ENCODE data around the gene DIAPH3.

DIAPH3 gene

DNA sequence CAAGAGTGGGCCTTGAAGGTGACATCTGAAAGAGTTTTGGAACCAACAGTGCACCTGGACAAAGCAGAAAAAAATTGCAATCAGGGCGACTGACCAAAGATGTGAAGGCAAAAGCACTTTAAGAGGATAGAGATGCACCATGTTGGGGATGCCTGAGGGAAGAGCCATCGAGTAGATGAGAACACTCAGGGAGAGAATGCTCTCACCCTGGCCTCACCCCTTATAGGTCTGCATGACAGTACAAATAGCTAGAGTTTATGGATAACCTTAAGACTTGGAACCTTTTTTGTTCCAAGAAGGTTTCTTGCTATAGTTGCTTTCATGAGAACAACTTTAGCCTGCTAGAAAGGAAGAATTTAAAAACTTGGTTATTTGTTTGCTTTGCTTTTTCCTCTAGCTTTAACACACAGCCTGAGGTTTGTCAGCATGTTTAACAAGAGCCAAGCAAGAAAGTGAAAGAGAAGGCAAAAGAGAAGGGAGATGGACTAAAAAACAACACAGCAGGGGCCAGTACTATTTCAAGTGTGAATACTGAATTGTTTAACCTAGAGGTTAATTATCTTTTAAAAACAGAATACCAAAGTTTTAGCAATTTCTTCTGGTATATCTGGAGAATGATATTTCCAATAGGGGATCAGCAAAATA is 418.9 kb downstream of the DIAPH3 start:
- no peak for DNase-seq (ENCODE audit: low spot score)
- in situ Hi-C loops (cut with MboI; ENCODE audit: low pct_unique_long_range_greater_than_20kb, low sequenced_read_pairs, unreplicated experiment), result no loop called here
- TF ChIP-seq, protein P1, sequence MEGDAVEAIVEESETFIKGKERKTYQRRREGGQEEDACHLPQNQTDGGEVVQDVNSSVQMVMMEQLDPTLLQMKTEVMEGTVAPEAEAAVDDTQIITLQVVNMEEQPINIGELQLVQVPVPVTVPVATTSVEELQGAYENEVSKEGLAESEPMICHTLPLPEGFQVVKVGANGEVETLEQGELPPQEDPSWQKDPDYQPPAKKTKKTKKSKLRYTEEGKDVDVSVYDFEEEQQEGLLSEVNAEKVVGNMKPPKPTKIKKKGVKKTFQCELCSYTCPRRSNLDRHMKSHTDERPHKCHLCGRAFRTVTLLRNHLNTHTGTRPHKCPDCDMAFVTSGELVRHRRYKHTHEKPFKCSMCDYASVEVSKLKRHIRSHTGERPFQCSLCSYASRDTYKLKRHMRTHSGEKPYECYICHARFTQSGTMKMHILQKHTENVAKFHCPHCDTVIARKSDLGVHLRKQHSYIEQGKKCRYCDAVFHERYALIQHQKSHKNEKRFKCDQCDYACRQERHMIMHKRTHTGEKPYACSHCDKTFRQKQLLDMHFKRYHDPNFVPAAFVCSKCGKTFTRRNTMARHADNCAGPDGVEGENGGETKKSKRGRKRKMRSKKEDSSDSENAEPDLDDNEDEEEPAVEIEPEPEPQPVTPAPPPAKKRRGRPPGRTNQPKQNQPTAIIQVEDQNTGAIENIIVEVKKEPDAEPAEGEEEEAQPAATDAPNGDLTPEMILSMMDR (IDR thresholded peaks at IDR 0.05; ENCODE audit: extremely low read depth, insufficient read depth, missing control alignments), result no peak

DNA sequence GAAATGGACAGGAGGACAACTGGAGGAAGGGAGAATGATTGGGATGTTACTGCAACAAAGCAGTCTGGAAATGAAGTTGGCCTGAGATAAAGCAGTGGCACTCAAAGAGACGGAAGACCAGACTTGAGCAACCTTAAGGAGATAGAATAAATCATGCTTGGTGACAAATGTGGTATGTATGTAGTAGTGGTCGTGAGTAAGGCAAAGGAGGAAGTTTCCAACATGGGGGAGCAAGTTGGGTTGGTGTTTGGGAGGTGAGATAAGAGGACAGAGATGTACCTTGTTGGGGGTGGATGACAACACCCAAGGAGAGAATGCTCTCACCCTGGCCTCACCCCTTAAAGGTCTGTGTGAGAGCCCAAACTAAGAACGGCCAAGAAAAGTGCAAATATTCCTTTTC is 420.5 kb downstream of the DIAPH3 start:
- DNase-seq (ENCODE audit: low spot score), result no peak
- in situ Hi-C loops (cut with MboI; ENCODE audit: low pct_unique_long_range_greater_than_20kb, low sequenced_read_pairs, unreplicated experiment), result no loop called here
- TF ChIP-seq, protein P1 (IDR thresholded peaks at IDR 0.05; ENCODE audit: extremely low read depth, insufficient read depth, missing control alignments), result no peak

DNA sequence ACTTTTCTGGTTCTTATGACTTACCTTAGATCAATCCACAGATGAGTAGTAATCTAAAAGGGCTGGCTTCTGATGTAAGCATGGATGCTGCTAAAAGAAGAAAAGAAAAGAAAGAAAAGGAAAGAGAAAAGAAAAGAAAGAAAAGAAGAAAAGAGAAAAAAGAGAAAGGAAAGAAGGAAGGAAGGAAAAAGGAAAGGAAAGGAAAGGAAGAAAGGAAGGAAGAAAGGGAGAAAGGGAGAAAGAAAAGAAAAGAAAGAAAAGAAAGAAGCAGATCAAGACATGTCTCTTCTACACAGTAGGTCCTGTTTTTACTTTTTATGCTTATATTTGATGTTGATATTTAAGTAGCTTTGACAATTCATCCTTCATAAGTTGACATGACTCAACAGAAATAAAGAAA is 421.3 kb downstream of the DIAPH3 start:
- no peak for DNase-seq (ENCODE audit: low spot score)
- in situ Hi-C loops (cut with MboI; ENCODE audit: low pct_unique_long_range_greater_than_20kb, low sequenced_read_pairs, unreplicated experiment), result no loop called here
- TF ChIP-seq, protein P1 (IDR thresholded peaks at IDR 0.05; ENCODE audit: extremely low read depth, insufficient read depth, missing control alignments), result no peak

DNA sequence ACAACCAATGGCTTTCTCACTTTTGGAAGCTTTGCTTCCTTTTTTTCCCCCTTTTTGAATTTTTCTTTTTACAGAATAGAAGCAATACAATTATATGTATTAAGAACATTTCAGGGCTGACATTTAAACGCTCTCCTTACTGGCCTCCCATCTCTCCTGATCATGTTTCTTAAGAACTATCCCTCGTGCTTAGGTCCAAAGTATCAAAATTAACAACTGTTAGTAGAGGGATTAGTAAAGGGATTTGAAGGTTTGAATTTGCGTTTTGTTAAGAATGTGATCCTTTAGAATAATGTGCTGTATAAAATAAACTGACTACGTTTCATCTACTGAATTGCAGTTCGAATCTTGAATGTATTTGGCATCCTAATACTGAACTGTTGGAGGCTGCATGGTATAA is 424.8 kb downstream of the DIAPH3 start:
- in situ Hi-C loops (cut with MboI; ENCODE audit: low pct_unique_long_range_greater_than_20kb, low sequenced_read_pairs, unreplicated experiment), result no loop called here
- TF ChIP-seq, protein P1 (IDR thresholded peaks at IDR 0.05; ENCODE audit: extremely low read depth, insufficient read depth, missing control alignments), result no peak
- no peak for DNase-seq (ENCODE audit: low spot score)

DNA sequence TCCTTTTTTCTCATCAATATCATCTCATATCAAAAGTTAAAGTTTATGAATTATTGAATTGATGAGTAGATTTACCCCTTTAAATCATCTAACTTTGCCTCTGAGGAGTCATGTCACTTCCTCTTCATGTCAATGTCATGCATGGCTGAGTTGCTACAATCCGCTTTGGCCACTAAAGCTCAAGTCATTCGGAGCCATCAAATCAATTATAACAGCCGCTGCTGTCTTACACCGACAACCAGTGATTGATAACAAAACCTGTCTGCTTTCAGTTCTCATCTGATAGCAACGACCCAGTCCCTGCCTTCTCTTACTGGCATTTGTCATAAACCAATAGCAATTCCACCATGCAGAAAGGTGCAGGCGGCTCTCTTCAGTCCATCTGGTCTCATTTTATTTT is 429.3 kb downstream of the DIAPH3 start:
- peak; percentile 65 for DNase-seq (ENCODE audit: low spot score)
- TF ChIP-seq, protein P1 (IDR thresholded peaks at IDR 0.05; ENCODE audit: extremely low read depth, insufficient read depth, missing control alignments), result no peak
- in situ Hi-C loops (cut with MboI; ENCODE audit: low pct_unique_long_range_greater_than_20kb, low sequenced_read_pairs, unreplicated experiment), result no loop called here

DNA sequence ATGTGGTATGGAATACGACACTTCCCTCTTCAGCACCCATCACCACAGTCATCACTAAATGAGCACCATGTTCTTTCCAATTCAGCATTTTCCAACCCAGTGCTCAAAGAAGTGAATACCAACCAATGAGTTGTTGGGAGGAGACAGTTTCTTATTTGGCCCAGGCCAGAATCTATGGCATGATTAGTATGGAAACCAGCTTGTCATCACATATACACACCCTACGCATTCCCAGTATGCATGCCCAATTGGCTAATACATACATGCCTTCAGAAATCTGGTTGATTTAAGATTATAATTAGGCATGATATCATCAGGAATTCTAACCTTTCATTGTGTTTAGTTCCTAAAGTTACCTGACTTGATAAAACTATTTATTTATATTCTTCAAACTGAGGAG is 430.0 kb downstream of the DIAPH3 start:
- in situ Hi-C loops (cut with MboI; ENCODE audit: low pct_unique_long_range_greater_than_20kb, low sequenced_read_pairs, unreplicated experiment), result no loop called here
- TF ChIP-seq, protein P1 (IDR thresholded peaks at IDR 0.05; ENCODE audit: extremely low read depth, insufficient read depth, missing control alignments), result no peak
- DNase-seq (ENCODE audit: low spot score), result no peak

Data from GM13977 (cell line).